GM19099 (cell line): Measurements from ENCODE around the gene AVPR2.

Experiments
- POLR2A ChIP-seq: IDR thresholded peaks from 3 replicates; pipeline ENCODE4 v1.6.1; 2011; ENCODE audit warnings: low read depth; ENCODE audit not compliant: insufficient read length; ENCODE audit errors: extremely low read depth

Gene AVPR2

DNA sequence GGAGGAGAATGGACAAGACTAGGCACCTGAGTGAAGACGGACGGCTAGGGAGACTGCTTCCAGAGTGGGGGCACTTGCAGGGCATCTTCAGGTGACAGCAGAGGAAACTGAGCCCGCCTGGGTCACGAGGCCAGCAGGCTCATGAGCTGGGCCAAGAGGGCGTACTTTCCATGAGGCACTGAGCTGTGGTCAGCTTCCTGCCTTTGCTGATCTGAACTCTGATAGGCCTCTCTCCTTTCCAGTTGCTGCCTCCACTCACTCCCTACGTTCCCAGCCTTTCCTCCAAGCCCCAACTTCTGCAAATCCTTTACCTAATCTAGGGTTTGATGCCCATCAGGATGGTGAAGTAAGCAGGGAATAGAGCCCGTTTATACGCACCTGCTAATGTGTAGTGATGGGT, 17.1 kb upstream of the AVPR2 start:
- no peak for TF ChIP-seq POLR2A

DNA sequence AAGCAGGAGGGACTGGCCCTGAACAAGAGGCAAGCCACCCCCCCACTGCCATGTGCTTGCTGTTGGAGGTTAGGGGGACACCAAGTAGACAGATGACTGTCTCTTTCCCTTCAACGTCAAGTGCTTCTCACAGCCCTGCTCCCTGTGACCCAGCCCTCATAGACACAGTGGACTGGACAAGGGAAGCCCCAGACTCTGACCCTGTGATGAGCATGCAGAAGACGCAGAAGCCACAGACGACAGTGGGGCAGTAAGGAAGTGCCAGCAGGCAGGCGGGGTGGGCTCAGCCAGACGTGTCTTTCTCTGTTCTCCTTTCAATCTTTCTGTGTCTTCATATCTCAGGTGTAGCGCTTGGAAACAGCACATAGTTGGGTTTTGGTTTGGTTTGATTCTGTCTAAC, 16.1 kb upstream of the AVPR2 start:
- TF ChIP-seq POLR2A: no peak

- TF ChIP-seq POLR2A: no peak
These were observed 15.3 kb upstream of the AVPR2 start for GRCh38 chrX:153889123-153889522.

GRCh38 chrX:153897899-153898298, 6.6 kb upstream of the AVPR2 start:
- no peak for TF ChIP-seq POLR2A

- TF ChIP-seq POLR2A: peak; percentile 18
These were observed 3.4 kb upstream of the AVPR2 start for GRCh38 chrX:153900831-153901752.

DNA sequence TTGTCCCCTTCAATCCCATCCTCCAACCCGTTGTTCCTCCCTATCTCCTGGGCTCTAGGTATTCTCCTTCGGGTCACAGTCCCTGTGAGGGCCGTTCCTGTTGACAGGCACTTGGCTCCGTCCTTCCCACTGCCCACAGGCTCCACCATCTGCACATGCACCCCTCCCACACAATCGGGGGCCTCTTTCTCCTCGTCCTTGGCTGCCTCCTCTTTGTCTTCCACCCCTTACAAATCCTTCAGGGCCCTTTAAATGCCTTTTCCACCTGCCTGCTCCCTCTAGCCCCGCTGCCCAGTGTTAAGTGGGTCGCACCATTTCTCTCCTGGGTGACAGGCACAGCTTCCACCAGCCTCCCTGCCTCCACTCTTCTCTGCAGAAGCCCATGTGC, 2.7 kb upstream of the AVPR2 start:
- TF ChIP-seq POLR2A: no peak

DNA sequence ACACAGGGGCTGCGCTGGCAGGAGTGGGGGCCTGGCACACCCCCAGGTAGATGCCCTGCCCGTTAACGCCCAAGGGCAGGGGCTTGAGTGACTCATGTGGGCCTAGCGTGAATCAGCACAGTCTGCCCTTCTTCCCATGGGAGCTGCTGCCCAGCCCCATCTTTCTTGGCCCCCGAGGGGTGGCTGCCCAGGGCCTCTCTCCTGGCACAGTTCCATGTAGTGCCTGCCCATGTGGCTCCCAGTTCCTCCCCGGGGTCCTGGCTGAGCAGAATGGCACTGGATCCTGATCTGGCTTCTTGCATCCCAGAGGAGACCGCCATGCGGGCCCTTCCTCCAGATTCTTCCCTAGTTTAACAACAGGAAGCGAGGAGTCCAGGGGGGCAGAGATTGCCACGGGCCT, 2.1 kb upstream of the AVPR2 start:
- no peak for TF ChIP-seq POLR2A

DNA sequence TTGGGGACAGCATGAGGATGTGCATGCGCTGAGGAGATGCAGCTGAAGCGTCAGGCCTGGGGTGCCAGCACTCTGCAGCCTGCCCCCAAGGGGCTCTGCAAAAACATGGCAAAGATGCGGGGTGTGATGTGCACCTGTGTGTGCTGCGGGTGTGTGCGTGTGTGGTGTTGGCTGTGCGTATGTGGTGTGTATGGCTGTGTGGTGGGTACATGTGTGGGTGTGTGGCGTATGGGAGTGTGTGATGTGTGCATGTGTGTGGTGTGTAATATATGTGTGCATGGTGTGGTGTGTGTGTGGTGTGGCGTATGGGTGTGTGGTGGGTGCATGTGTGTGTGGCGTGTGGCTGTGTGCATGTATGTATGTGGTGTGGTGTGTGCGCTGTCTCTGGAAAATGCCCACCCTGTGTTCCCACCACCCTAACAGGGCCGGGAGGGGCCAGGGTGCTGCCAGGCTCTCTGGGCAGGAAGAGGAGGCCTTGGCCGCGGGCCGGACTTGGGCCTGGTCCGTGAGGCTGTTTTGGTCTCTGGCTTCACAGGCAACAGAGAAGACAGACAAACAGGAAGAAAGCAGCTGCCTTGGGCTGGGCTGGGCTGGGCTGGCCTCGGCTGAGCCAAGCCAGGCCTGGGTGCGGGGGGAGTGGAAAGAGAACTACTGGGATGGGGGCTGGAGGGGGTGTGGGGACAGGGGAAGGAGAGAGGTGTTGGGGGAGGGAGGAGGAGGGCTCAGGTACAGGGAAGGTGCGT, 1.1 kb upstream of the AVPR2 start:
- no peak for TF ChIP-seq POLR2A

GRCh38 chrX:153905481-153906095, 1.1 kb downstream of the AVPR2 start:
- no peak for TF ChIP-seq POLR2A

GRCh38 chrX:153906126-153906917, 1.8 kb downstream of the AVPR2 start:
- TF ChIP-seq POLR2A: no peak

DNA sequence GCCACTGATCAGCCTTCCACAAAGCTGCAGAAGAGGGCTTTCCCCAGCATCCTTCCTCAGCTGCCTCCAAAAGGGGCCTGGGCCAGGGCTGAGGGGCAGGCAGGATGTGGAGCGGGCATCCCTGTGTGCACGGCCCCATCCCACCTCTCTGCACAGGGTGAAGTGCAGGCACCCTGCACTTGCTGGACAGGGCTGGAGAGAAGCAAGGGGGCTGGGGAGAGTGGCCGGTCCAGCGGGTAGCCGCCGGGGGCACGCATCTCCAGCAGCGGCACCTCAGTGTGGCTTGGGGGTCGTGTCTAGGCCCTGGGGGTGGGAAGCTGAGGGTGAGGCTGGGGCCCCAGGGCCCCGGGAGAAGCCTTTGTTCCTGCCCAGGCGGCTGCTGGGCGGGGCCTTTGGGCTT, 3.0 kb downstream of the AVPR2 start:
- no peak for TF ChIP-seq POLR2A

- no peak for TF ChIP-seq POLR2A
These were observed 3.9 kb downstream of the AVPR2 start for GRCh38 chrX:153908219-153908860.

DNA sequence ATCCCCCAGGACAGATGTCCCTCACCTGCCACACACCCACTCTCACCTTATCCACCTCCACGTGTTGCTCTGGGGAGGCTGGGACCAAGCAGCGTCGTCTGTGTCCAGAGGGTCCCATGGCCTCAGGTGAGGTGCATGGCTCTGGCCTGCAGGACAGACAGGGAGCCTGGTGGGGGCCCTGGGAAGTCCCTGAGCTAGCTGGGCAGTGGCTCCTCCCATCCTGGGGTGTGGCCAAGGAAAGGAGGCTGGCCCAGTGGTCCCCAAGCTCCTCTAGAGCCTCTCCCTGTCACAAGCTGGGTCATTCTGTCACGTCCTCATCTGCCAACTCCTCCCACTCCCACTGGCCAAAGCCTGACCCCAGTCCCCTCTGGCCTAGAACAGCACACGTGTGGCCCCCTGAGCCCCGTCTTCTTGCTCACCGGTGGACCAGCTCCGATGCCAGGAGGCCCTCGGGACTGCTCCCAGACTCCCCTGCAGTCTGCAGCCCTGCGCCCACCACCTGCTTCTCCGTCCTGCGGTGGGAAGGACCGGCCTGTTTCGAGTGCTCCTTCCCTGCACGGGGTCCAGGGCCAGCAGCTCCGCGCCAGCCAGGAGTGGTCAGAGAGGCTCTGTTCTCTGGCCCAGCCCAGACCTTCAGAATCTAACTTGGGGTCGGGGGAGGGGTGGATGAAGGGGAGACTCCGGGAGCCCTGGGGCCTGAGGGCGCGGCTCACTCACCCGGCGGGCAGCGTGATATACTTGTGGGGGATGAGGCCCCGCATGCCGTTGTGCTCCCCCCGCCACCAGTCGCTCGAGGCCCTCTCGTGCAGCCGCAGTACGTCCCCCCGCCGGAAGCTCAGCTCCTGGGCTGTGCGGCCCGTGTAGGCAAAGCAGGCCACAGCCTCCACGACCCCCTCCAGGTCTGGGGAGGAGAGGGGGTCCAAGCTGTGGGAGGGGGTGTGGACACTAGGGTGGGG, 4.8 kb downstream of the AVPR2 start:
- TF ChIP-seq POLR2A: no peak
